Measurements from ENCODE around the gene XIRP1.
A peak's percentile ranks its signal among the peaks of the same experiment; 100 is the strongest.
"Not testable (repeated sequence)": the region's sequence is repeated elsewhere in the genome, so short reads cannot be mapped to it uniquely, and the experiment has no call there.

Gene XIRP1

GRCh38 chr3:39192490-39193092 is at the start of gene XIRP1:
XIRP1 (minus strand) TSS chr3:39192595; CDS start chr3:39189445, 3,150 bp downstream.
- DNase-seq, result peak; percentile 55 to 71 (median 60)

GRCh38 chr3:39241561-39241960 is 49.2 kb upstream of the XIRP1 start:
- peak; percentile 38 to 50 (median 48) for DNase-seq

GRCh38 chr3:39237027-39237426 is 44.6 kb upstream of the XIRP1 start:
- DNase-seq, result no peak

GRCh38 chr3:39234651-39235050 is 42.3 kb upstream of the XIRP1 start:
- no peak for DNase-seq

GRCh38 chr3:39232859-39233258 is 40.5 kb upstream of the XIRP1 start:
- no peak for DNase-seq

GRCh38 chr3:39230453-39230852 is 38.1 kb upstream of the XIRP1 start:
- no peak for DNase-seq

GRCh38 chr3:39228496-39228895 is 36.1 kb upstream of the XIRP1 start:
- no peak for DNase-seq

GRCh38 chr3:39227596-39227995 is 35.2 kb upstream of the XIRP1 start:
- not testable (repeated sequence) for DNase-seq

GRCh38 chr3:39226106-39226741 is 33.8 kb upstream of the XIRP1 start:
- no peak for DNase-seq

- no peak for DNase-seq
Observed at GRCh38 chr3:39224288-39224687, 31.9 kb upstream of the XIRP1 start.

- no peak for DNase-seq
Observed at GRCh38 chr3:39222939-39223338, 30.5 kb upstream of the XIRP1 start.

- no peak for DNase-seq
Observed at GRCh38 chr3:39222462-39222861, 30.1 kb upstream of the XIRP1 start.

- DNase-seq, result no peak
Observed at GRCh38 chr3:39221141-39221530, 28.7 kb upstream of the XIRP1 start.

GRCh38 chr3:39220407-39221140 is 28.2 kb upstream of the XIRP1 start:
- peak in 1 of 3 donors; percentile 8 for DNase-seq

GRCh38 chr3:39219702-39220101 is 27.3 kb upstream of the XIRP1 start:
- no peak for DNase-seq

- DNase-seq, result peak; percentile 60 to 82 (median 78)
Observed at GRCh38 chr3:39216176-39216790, 23.9 kb upstream of the XIRP1 start.

GRCh38 chr3:39213613-39214012 is 21.2 kb upstream of the XIRP1 start:
- DNase-seq, result no peak

GRCh38 chr3:39212665-39213064 is 20.3 kb upstream of the XIRP1 start:
- DNase-seq, result no peak

GRCh38 chr3:39211332-39212130 is 19.1 kb upstream of the XIRP1 start:
- no peak for DNase-seq

GRCh38 chr3:39210078-39210477 is 17.7 kb upstream of the XIRP1 start:
- DNase-seq, result no peak

- no peak for DNase-seq
Observed at GRCh38 chr3:39209329-39209970, 17.1 kb upstream of the XIRP1 start.

- peak; percentile 77 to 79 (median 78) for DNase-seq
Observed at GRCh38 chr3:39208463-39209055, 16.2 kb upstream of the XIRP1 start.
